Chondrocyte (in vitro differentiated cells): ENCODE results near the gene UNC13B. TPM values are rescaled to one million over a fixed set of nuclear protein-coding genes. Genes with fewer than 3 reads are reported as not detected.

Experiments used
- DNase-seq: peaks from one replicate; pipeline ENCODE4 v3.0.0; 2021; ENCODE audit warnings: mixed read lengths, low spot score
- H3K27ac Mint-ChIP-seq: one replicate; pipeline ENCODE4 v1.8.0; 2021; ENCODE audit warnings: mild to moderate bottlenecking, moderate library complexity, mixed read lengths; ENCODE audit not compliant: unreplicated experiment
- H3K27me3 Mint-ChIP-seq: 2 replicates; pipeline ENCODE4 v1.8.0; 2021; ENCODE audit warnings: low read depth, mixed read lengths
- H3K36me3 Mint-ChIP-seq: 2 replicates; pipeline ENCODE4 v1.8.0; 2021; ENCODE audit warnings: low read depth, mixed read lengths
- H3K4me1 Mint-ChIP-seq: 2 replicates; pipeline ENCODE4 v1.8.0; 2021; ENCODE audit warnings: low read depth, mild to moderate bottlenecking, mixed read lengths
- H3K4me3 Mint-ChIP-seq: one replicate; pipeline ENCODE4 v1.8.0; 2021; ENCODE audit warnings: mild to moderate bottlenecking, moderate library complexity, mixed read lengths; ENCODE audit not compliant: unreplicated experiment
- H3K9me3 Mint-ChIP-seq: 2 replicates; pipeline ENCODE4 v1.8.0; 2021; ENCODE audit warnings: low read depth, mixed read lengths
- CTCF ChIP-seq: fragments of 200-600 bp; sonication (generic); IDR thresholded peaks from 2 replicates; pipeline ENCODE4 v1.5.0; 2021; ENCODE audit warnings: antibody characterized with exemption, mild to moderate bottlenecking, moderate library complexity
- total RNA-seq: library from RNA; stranded (reverse); gene quantifications from 3 replicates; pipeline ENCODE4 v1.2.1, GENCODE V29; 2021

The UNC13B gene
- total RNA-seq, 1 donor from 2014 or later = 32.8 TPM

GRCh38 chr9:35367451-35367850 lies 205.6 kb downstream of the UNC13B start:
- no peaks in the 10 kb centered on the region for H3K9me3 Mint-ChIP-seq

GRCh38 chr9:35370241-35370640 lies 208.4 kb downstream of the UNC13B start:
- DNase-seq = no peak
- no peak overlapping the region for H3K27ac Mint-ChIP-seq
- H3K4me3 Mint-ChIP-seq = no peak overlapping the region
- TF ChIP-seq CTCF = no peak
- H3K27me3 Mint-ChIP-seq = no peaks in the 10 kb centered on the region
- no peaks in the 10 kb centered on the region for H3K9me3 Mint-ChIP-seq
- peaks cover 15% of the 10 kb centered on the region for H3K4me1 Mint-ChIP-seq
- peaks cover 9% of the 10 kb centered on the region for H3K36me3 Mint-ChIP-seq

More at GRCh38 chr9:35367451-35367850, 205.6 kb downstream of the UNC13B start:
- H3K36me3 Mint-ChIP-seq = peaks cover 9% of the 10 kb centered on the region
- no peak overlapping the region for H3K4me3 Mint-ChIP-seq
- TF ChIP-seq CTCF = no peak
- peak overlapping the region; percentile 3 for H3K27ac Mint-ChIP-seq
- peaks cover 17% of the 10 kb centered on the region for H3K4me1 Mint-ChIP-seq
- H3K27me3 Mint-ChIP-seq = no peaks in the 10 kb centered on the region
- DNase-seq = no peak

- no peak for DNase-seq
- H3K27me3 Mint-ChIP-seq = no peaks in the 10 kb centered on the region
- H3K9me3 Mint-ChIP-seq = no peaks in the 10 kb centered on the region
- no peak overlapping the region for H3K27ac Mint-ChIP-seq
- no peak for TF ChIP-seq CTCF
- no peaks in the 10 kb centered on the region for H3K4me1 Mint-ChIP-seq
- peaks cover 11% of the 10 kb centered on the region for H3K36me3 Mint-ChIP-seq
- no peak overlapping the region for H3K4me3 Mint-ChIP-seq
These were observed 212.6 kb downstream of the UNC13B start for GRCh38 chr9:35374436-35374835.

- H3K36me3 Mint-ChIP-seq = peaks cover 13% of the 10 kb centered on the region
These were observed 213.1 kb downstream of the UNC13B start for GRCh38 chr9:35374910-35375309.

GRCh38 chr9:35380039-35380438 lies 218.2 kb downstream of the UNC13B start:
- no peaks in the 10 kb centered on the region for H3K27me3 Mint-ChIP-seq
- no peak for TF ChIP-seq CTCF
- peaks cover 24% of the 10 kb centered on the region for H3K36me3 Mint-ChIP-seq
- H3K9me3 Mint-ChIP-seq = no peaks in the 10 kb centered on the region
- H3K27ac Mint-ChIP-seq = no peak overlapping the region
- H3K4me3 Mint-ChIP-seq = no peak overlapping the region
- H3K4me1 Mint-ChIP-seq = no peaks in the 10 kb centered on the region
- no peak for DNase-seq

More at GRCh38 chr9:35374910-35375309, 213.1 kb downstream of the UNC13B start:
- no peaks in the 10 kb centered on the region for H3K4me1 Mint-ChIP-seq
- no peaks in the 10 kb centered on the region for H3K9me3 Mint-ChIP-seq
- H3K27ac Mint-ChIP-seq = no peak overlapping the region
- H3K27me3 Mint-ChIP-seq = no peaks in the 10 kb centered on the region
- TF ChIP-seq CTCF = no peak
- H3K4me3 Mint-ChIP-seq = no peak overlapping the region
- DNase-seq = no peak
